SK-N-SH (cell line): Measurements from ENCODE around the gene ZSCAN21. TPM values are rescaled to one million over a fixed set of nuclear protein-coding genes. Genes with fewer than 3 reads are reported as not detected.

Experiments
- CTCF ChIA-PET: fragments of 300-600, 350-600 bp; formaldehyde crosslinking; extraction: SDS; loops from one replicate; lab custom pipeline; 2021; lab: Yijun Ruan, JAX
- POLR2A ChIA-PET: fragments of 350-600 bp; sonication (Branson Sonifier 250); formaldehyde crosslinking; extraction: SDS; loops from one replicate; lab custom pipeline; 2020; ENCODE audit warnings: antibody characterized with exemption, inconsistent platforms; lab: Yijun Ruan, JAX
- DNase-seq: peaks from one replicate; pipeline ENCODE4 v3.0.0; 2012
- H2AFZ ChIP-seq: fragments of 200-600 bp; sonication (generic); 2 replicates; pipeline ENCODE4 v1.8.1; 2016; ENCODE audit warnings: antibody characterized with exemption, mild to moderate bottlenecking, low read depth
- H3F3A ChIP-seq: fragments of 200-600 bp; sonication (generic); replicated peaks from 2 replicates; pipeline ENCODE3; 2016; ENCODE audit warnings: antibody characterized with exemption, mild to moderate bottlenecking; ENCODE audit not compliant: insufficient read depth
- H3K27ac ChIP-seq, 2 experiments: fragments of 200-500 bp in 1 of 2; fragments of 200-600 bp in 1 of 2; sonication (Bioruptor generic) in 1 of 2; sonication (generic), shearing (Covaris generic) in 1 of 2; 2 replicates each; pipeline versions ENCODE4 v1.5.1 to v1.6.1; 2014 to 2016; ENCODE audit warnings: low read depth in 2 of 2, inconsistent platforms in 1 of 2, low read length in 1 of 2, mild to moderate bottlenecking in 1 of 2, mixed read lengths in 1 of 2
- H3K27me3 ChIP-seq: fragments of 200-600 bp; sonication (generic), shearing (Covaris generic); 2 replicates; pipeline ENCODE4 v1.6.1; 2016; ENCODE audit warnings: mixed run types; ENCODE audit not compliant: insufficient read depth
- H3K36me3 ChIP-seq, 2 experiments: fragments of 200-500 bp in 1 of 2; fragments of 200-600 bp in 1 of 2; sonication (Bioruptor generic) in 1 of 2; sonication (generic) in 1 of 2; replicated peaks in 1 of 2; 2 replicates each; pipeline versions ENCODE3 to v1.5.1; 2014 to 2016; ENCODE audit warnings: low read length in 1 of 2, mild to moderate bottlenecking in 1 of 2; ENCODE audit not compliant: insufficient read depth in 2 of 2, control insufficient read depth in 1 of 2
- H3K4me1 ChIP-seq, 2 experiments: fragments of 200-500 bp in 1 of 2; fragments of 200-600 bp in 1 of 2; sonication (Bioruptor generic) in 1 of 2; sonication (generic), shearing (Covaris generic) in 1 of 2; 2 replicates each; pipeline versions ENCODE4 v1.5.1 to v1.6.1; 2014 to 2016; ENCODE audit warnings: low read depth in 1 of 2, low read length in 1 of 2, mixed run types in 1 of 2; ENCODE audit not compliant: insufficient read depth in 2 of 2, control insufficient read depth in 1 of 2
- H3K4me2 ChIP-seq: fragments of 200-600 bp; sonication (generic), shearing (Covaris generic); 2 replicates; pipeline ENCODE4 v1.6.1; 2017; ENCODE audit warnings: mixed run types
- H3K4me3 ChIP-seq, 2 experiments: fragments of 200-500 bp in 1 of 2; fragments of 200-600 bp in 1 of 2; sonication (Bioruptor generic) in 1 of 2; sonication (generic), shearing (Covaris generic) in 1 of 2; 2 replicates each; pipeline versions ENCODE4 v1.5.1 to v1.8.1; 2014 to 2016; ENCODE audit warnings: low read depth in 2 of 2, inconsistent platforms in 1 of 2, low read length in 1 of 2, mild to moderate bottlenecking in 1 of 2, mixed read lengths in 1 of 2, moderate library complexity in 1 of 2
- H3K79me2 ChIP-seq: fragments of 200-600 bp; sonication (generic); 2 replicates; pipeline ENCODE4 v1.8.1; 2017; ENCODE audit warnings: mild to moderate bottlenecking; ENCODE audit not compliant: insufficient read depth
- H3K9ac ChIP-seq: fragments of 200-600 bp; sonication (generic); 2 replicates; pipeline ENCODE4 v1.6.1; 2017; ENCODE audit warnings: mixed run types
- H3K9me2 ChIP-seq: fragments of 200-600 bp; sonication (generic); 2 replicates; pipeline ENCODE4 v1.6.1; 2017; ENCODE audit warnings: mixed run types
- H3K9me3 ChIP-seq: fragments of 200-600 bp; sonication (generic); 2 replicates; pipeline ENCODE4 v1.6.1; 2017; ENCODE audit warnings: mixed run types, mild to moderate bottlenecking, moderate library complexity
- H4K20me1 ChIP-seq: fragments of 200-600 bp; sonication (generic); 2 replicates; pipeline ENCODE4 v1.6.1; 2017; ENCODE audit warnings: mild to moderate bottlenecking, mixed run types; ENCODE audit not compliant: insufficient read depth
- CHD2 ChIP-seq: fragments of 150-350 bp; IDR thresholded peaks from 2 replicates; pipeline ENCODE4 v1.6.1; 2018; ENCODE audit warnings: low read length; ENCODE audit not compliant: partially characterized antibody
- ELF1 ChIP-seq: IDR thresholded peaks from 2 replicates; pipeline ENCODE4 v1.4.0; 2012
- EP300 ChIP-seq, 2 experiments: IDR thresholded peaks; 2 replicates each; pipeline versions ENCODE4 v1.4.0 to v1.6.1; 2012; ENCODE audit warnings: borderline replicate concordance in 1 of 2, low read depth in 1 of 2, low read length in 1 of 2
- EZH2phosphoT487 ChIP-seq: fragments of 200-600 bp; sonication (generic); IDR thresholded peaks from 2 replicates; pipeline ENCODE4 v1.6.1; 2017; ENCODE audit warnings: low read depth, mixed run types, mild to moderate bottlenecking, antibody characterized with exemption, moderate library complexity, borderline replicate concordance
- FOSL2 ChIP-seq: IDR thresholded peaks from 2 replicates; pipeline ENCODE4 v1.4.0; 2012; ENCODE audit warnings: low read depth, mild to moderate bottlenecking, moderate library complexity, borderline replicate concordance
- GABPA ChIP-seq: IDR thresholded peaks from 2 replicates; pipeline ENCODE4 v1.4.0; 2012; ENCODE audit warnings: low read depth, mild to moderate bottlenecking
- JUND ChIP-seq: IDR thresholded peaks from 2 replicates; pipeline ENCODE4 v1.4.0; 2012
- MEF2A ChIP-seq: IDR thresholded peaks from 2 replicates; pipeline ENCODE4 v1.4.0; 2012; ENCODE audit warnings: low read depth, borderline replicate concordance
- NFIC ChIP-seq: IDR thresholded peaks from 2 replicates; pipeline ENCODE4 v1.4.0; 2012; ENCODE audit warnings: borderline replicate concordance
- NRF1 ChIP-seq: IDR thresholded peaks from 2 replicates; pipeline ENCODE4 v1.6.1; 2012; ENCODE audit warnings: low read depth, mild to moderate bottlenecking, low read length
- REST ChIP-seq: IDR thresholded peaks from 2 replicates; pipeline ENCODE4 v1.6.1; 2012; ENCODE audit warnings: mild to moderate bottlenecking, low read depth, low read length, moderate library complexity
- TCF12 ChIP-seq: IDR thresholded peaks from 2 replicates; pipeline ENCODE4 v1.4.0; 2012
- WGBS: methylation state at CpG from one replicate; pipeline ENCODE4 v1.1.6; 2017; ENCODE audit warnings: low lambda C conversion rate; 5-methylcytosine and 5-hydroxymethylcytosine counted together
- polyA plus RNA-seq, 3 experiments: library from polyadenylated mRNA; depleted of rRNA; stranded (reverse); fragments of >200 nt; gene quantifications; 2 replicates each; pipeline ENCODE4 v1.2.3, GENCODE V29; 2012
- TF ChIP-seq, protein P1 (sequence below): IDR thresholded peaks from 2 replicates; pipeline ENCODE4 v1.4.0; 2012; ENCODE audit warnings: low read depth
- TF ChIP-seq, protein P2 (sequence below): IDR thresholded peaks from 2 replicates; pipeline ENCODE4 v1.4.0; 2012; ENCODE audit warnings: low read depth, borderline replicate concordance

Gene ZSCAN21
- polyA plus RNA-seq, 1 of the 3 experiments (the other 2 are of a cell fraction) = 17.5 TPM

DNA sequence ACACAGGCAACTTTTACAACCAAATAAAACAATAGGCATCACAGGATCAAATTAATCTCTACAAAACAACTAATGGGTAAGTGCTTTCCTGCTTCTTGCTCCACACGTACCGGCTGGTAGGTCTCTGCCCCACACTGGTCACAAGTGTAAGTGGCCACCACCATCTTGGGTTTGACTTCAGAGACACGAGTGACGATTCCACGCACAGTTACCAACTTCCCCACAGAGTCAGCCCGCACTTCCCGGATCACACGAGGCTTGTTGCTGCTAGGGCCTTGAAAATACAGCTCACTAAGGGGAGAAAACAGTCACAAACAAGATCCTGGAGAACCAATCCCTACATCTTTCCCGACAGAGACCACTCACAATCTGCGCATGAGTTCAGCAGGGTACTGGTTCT is 49.3 kb downstream of the ZSCAN21 start:
- CTCF ChIA-PET = interaction anchor here (1.3 to 5.4 kb wide), 5 partner anchors 16 to 33 kb away, joined by 3 to 74 read pairs (median 5); partner anchors contain the start of genes CNPY4 and ZNF3

DNA sequence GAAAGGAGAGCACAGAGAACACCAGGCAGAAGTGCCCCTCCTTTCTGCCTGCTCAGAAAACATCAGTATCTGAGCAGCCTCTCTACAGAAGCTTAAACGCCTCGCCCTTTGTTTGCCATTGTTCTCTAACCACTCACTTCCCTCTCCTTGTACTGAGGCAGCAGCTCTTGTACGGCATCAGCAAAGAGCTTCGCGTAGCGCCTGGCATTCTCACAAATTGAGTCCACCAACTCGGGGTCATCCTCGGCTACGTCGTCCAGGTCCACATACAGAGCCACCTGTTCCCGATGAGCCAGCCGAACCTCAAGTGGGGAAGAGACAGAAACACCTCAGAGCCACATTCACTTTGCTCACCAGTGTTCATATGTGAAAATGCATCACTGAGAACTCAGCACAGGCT is 49.9 kb downstream of the ZSCAN21 start:
- Histone ChIP-seq H2AFZ (no peak overlapping the region), H3K4me2 (peak overlapping the region; percentile 100), H3F3A (peaks cover 49% of the 10 kb centered on the region), H3K9ac (peak overlapping the region; percentile 98), H4K20me1 (peaks cover 7% of the 10 kb centered on the region), H3K4me3 (peak overlapping the region; percentile 70 to 99), H3K27ac (peak overlapping the region; percentile 86 to 95; a peak in 3 of 4 replicates), H3K79me2 (peaks cover 81% of the 10 kb centered on the region), H3K9me3 (no peaks in the 10 kb centered on the region), H3K27me3 (no peaks in the 10 kb centered on the region), H3K4me1 (peaks cover 24 to 45% of the 10 kb centered on the region in 2 experiments), H3K9me2 (no peaks in the 10 kb centered on the region), H3K36me3 (peaks cover 48 to 60% of the 10 kb centered on the region in 2 experiments)
- POLR2A ChIA-PET = interaction anchor here (3.7 to 4.2 kb wide), 3 partner anchors 9 to 84 kb away, joined by 20 to 98 read pairs (median 70); partner anchors contain the start of genes COPS6, MBLAC1 and ZKSCAN1
- TF ChIP-seq MEF2A (no peak), TCF12 (no peak)
- TF ChIP-seq, protein P1, sequence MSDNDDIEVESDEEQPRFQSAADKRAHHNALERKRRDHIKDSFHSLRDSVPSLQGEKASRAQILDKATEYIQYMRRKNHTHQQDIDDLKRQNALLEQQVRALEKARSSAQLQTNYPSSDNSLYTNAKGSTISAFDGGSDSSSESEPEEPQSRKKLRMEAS = no peak
- TF ChIP-seq, protein P2, sequence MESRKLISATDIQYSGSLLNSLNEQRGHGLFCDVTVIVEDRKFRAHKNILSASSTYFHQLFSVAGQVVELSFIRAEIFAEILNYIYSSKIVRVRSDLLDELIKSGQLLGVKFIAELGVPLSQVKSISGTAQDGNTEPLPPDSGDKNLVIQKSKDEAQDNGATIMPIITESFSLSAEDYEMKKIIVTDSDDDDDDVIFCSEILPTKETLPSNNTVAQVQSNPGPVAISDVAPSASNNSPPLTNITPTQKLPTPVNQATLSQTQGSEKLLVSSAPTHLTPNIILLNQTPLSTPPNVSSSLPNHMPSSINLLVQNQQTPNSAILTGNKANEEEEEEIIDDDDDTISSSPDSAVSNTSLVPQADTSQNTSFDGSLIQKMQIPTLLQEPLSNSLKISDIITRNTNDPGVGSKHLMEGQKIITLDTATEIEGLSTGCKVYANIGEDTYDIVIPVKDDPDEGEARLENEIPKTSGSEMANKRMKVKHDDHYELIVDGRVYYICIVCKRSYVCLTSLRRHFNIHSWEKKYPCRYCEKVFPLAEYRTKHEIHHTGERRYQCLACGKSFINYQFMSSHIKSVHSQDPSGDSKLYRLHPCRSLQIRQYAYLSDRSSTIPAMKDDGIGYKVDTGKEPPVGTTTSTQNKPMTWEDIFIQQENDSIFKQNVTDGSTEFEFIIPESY = no peak
- CTCF ChIA-PET = interaction anchor here (1.3 to 5.4 kb wide), 5 partner anchors 17 to 32 kb away, joined by 3 to 74 read pairs (median 5); partner anchors contain the start of genes CNPY4 and ZNF3
- no peak for DNase-seq
- 42% methylated on average over 12 of the region's 12 CpGs for WGBS

More for the DNA sequence above, 49.3 kb downstream of the ZSCAN21 start:
- DNase-seq = no peak
- Histone ChIP-seq H3K9me2 (no peaks in the 10 kb centered on the region), H3K36me3 (peaks cover 54 to 65% of the 10 kb centered on the region in 2 experiments), H3K4me3 (peak overlapping the region; percentile 70 to 99; a peak in 3 of 4 replicates), H3K27me3 (no peaks in the 10 kb centered on the region), H2AFZ (no peak overlapping the region), H4K20me1 (peaks cover 7% of the 10 kb centered on the region), H3K27ac (peak overlapping the region; percentile 86 to 95; a peak in 3 of 4 replicates), H3K4me1 (peaks cover 23 to 50% of the 10 kb centered on the region in 2 experiments), H3F3A (peaks cover 54% of the 10 kb centered on the region), H3K9ac (peak overlapping the region; percentile 98), H3K79me2 (peaks cover 86% of the 10 kb centered on the region), H3K9me3 (no peaks in the 10 kb centered on the region), H3K4me2 (peak overlapping the region; percentile 100)
- POLR2A ChIA-PET = interaction anchor here (3.7 to 4.2 kb wide), 3 partner anchors 9 to 83 kb away, joined by 20 to 98 read pairs (median 70); partner anchors contain the start of genes COPS6, MBLAC1 and ZKSCAN1
- 70% methylated on average over 10 of the region's 10 CpGs for WGBS
- TF ChIP-seq JUND (no peak), FOSL2 (no peak), GABPA (no peak), NFIC (no peak), EP300 (IDR thresholded peaks at IDR 0.05; ENCODE audit: borderline replicate concordance in 1 of 2, low read depth in 1 of 2, low read length in 1 of 2) (no peak), EZH2phosphoT487 (no peak), ELF1 (no peak), REST (no peak), CHD2 (no peak), NRF1 (no peak)
- TF ChIP-seq, protein P1 = no peak
